GM18502 (cell line): ENCODE results near the gene VAPA.
"Not testable (repeated sequence)": the region's sequence is repeated elsewhere in the genome, so short reads cannot be mapped to it uniquely, and the experiment has no call there.

ENCODE experiments used
- ATAC-seq: cut with Tn5 transposase; IDR thresholded peaks from one replicate; pipeline ENCODE4 v1.9.1; 2021; ENCODE audit warnings: mild to moderate bottlenecking; ENCODE audit not compliant: unreplicated experiment, poor library complexity

VAPA gene

DNA sequence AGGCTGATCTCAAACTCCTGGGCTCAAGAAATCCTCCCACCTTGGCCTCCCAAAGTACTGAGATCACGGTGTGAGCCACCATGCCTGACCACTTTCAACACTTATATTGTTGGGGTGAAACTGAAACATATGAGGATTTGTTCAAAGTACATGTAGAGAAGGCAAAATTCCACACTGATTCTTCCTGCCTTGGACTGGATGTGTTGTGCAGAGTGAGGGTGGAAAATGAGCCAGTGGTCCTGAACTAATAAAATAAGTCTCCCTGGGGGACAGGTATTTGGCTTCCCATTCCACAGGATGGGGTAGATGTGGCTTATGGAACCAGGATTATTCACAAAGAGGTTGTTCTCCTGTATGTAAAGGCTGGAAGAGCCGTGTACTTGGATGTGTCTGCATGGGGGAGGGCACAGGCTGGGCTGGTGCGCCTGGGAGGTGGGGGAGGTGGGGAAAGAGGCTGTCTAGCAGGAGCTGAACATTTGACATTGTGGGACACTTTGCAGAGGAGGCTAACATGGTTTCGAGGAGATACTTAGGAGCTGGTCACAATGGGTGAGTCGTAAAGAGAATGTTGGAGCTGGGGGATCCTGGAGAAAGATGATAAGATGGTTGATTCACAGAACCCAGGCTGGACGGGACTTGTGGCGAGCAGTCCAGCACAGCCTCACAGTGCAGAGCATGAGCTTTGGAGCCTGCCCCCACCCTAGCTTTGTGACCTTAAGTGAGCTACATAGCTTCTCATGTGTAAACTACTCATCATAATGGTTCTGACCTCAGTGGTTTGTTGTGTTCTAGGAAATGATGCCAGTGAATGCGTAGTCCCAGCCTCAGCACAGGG lies 28.4 kb upstream of the VAPA start, which contains the start of gene TXNDC2:
Gene TXNDC2, plus strand, starts transcription at position 804 of the 835 bp plus-strand sequence. CDS start 708 bp downstream, outside the sequence.
- no peak for ATAC-seq

DNA sequence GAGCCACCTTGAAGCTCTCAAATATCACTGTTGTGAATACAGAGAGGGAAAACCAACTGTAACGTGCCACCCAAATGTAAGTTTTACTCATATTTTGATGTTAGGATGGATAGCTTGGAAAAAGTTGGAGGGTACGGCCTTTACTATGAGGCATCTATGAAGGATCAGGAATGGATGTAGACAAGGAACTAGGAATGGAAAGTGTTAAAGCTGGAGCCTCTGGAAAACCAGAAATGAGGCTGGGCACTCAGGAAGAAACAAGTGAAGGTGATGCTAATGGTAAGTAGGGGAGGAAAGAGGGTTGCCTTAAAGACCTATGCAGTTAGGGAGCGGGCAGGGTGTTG lies 27.8 kb upstream of the VAPA start:
- ATAC-seq, result no peak

DNA sequence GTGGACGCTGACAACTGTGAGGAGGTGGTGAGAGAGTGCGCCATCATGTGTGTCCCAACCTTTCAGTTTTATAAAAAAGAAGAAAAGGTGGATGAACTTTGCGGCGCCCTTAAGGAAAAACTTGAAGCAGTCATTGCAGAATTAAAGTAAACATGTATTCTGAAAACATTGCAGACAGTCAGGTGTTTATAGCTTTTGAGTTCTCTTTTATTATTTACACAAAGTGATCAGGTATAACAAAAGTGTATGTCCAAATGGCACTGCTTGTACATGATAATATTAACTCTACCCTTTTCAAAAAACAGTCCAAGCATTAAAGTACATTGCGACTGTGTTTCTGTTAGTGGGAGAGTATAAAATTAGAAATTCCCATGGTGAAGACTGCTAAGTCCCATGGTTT lies 25.8 kb upstream of the VAPA start:
- no peak for ATAC-seq

GRCh38 chr18:9890196-9890595 lies 23.6 kb upstream of the VAPA start:
- ATAC-seq, result no peak

GRCh38 chr18:9890957-9891356 lies 22.9 kb upstream of the VAPA start:
- no peak for ATAC-seq

DNA sequence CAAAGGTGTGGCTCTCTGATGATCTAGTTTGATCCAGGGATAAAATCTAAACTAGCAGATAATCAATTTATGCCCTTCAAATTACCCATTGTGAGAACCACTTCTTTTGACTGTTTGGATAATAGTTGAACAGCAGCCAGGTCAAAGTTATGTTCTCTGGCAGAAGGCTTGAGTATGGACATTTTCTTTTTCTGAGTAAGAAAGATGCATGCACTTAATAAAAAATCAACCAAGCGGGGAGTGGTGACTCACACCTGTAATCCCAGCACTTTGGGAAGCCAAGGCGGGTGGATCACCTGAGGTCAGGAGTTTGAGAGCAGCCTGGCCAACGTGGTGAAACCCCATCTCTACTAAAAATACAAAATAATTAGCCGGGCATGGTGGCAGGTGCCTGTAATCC lies 22.3 kb upstream of the VAPA start:
- ATAC-seq, result not testable (repeated sequence)

DNA sequence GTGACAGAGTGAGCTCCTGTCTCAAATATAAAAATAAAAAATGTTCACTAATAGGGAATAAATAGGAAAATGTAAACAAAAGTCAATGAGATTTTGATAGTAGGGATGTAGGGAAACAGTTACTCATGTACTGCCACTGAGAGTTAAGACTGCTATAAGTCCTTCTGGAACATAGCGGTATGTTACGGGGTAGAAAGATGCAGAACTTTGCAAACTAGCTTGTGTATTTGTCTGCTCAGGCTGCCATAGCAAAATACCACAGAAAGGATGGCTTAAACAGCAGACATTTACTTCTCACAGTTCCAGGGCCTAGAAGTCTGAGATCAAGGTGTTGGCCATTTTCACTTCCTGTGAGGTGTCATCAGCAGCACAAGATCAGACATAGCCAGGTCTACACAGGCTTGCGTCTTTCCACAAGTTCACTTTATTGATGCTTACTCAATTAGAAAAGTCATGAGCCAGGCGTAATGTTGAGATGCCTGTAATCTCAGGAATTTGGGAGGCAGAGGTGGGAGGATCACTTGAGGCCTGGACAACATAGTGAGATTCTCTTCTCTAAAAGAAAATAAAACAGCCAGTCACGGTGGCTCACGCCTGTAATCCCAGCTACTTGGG lies 19.3 kb upstream of the VAPA start:
- ATAC-seq, result no peak

DNA sequence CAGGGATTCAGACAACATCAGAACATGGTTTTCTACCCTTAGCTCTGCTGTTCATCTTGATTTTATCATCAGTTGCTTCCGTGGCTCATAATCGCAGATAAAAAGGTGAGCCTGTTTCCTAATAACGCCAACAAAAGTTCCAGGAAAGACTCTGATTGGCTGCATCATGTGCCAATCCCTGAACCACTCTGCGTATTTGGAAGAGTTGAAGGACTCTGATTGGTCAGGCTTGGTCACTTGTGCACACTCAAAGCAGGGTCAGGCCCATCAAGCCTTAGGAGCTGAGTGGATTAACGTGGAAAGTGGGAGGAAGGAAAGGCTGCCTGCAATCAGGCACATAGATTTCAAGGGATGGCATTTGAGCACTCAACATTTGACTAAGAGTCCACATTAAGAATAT lies 16.7 kb upstream of the VAPA start:
- no peak for ATAC-seq

- not testable (repeated sequence) for ATAC-seq
These were observed 16.0 kb upstream of the VAPA start for GRCh38 chr18:9897787-9898291.

GRCh38 chr18:9898792-9899549 lies 14.8 kb upstream of the VAPA start:
- ATAC-seq, result peak; percentile 56

GRCh38 chr18:9899550-9899930 lies 14.3 kb upstream of the VAPA start:
- not testable (repeated sequence) for ATAC-seq

DNA sequence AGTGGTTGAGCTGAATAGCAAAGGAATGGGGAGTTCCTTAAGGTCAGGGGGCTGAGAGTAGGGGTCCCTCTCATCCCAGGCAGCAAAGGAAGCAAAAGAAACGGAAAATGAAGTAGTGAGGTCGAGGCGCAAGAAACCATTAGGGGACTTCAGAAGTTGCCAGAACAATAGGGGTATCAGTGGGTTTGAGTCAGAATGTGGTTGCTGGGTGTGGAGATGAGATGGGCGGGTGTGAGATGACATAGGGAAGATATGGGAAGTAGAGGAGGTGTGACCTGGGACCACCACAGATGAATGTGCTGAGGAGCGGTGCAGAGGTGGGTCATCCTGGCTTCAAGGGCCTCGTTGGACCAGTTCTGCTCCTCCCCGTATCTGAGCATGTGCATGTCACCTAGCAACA lies 13.1 kb upstream of the VAPA start:
- ATAC-seq, result no peak

DNA sequence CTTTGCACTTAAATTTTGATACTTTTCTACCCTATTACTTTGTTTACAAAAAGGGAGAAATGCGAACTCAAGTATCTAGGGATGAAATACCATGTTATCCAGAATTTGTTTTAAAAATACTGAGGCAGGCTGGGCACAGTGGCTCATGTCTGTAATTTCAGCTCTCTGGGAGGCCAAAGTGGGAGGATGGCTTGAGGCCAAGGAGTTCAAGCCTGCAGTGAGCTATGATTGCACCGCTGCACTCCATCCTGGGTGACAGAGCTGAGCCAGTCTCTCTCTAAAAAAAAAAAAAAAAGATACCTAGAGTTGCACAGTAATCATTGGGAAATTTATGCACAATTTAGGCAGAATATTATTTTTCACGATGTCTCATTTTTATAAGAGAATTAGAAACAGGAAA lies 12.4 kb upstream of the VAPA start:
- no peak for ATAC-seq

DNA sequence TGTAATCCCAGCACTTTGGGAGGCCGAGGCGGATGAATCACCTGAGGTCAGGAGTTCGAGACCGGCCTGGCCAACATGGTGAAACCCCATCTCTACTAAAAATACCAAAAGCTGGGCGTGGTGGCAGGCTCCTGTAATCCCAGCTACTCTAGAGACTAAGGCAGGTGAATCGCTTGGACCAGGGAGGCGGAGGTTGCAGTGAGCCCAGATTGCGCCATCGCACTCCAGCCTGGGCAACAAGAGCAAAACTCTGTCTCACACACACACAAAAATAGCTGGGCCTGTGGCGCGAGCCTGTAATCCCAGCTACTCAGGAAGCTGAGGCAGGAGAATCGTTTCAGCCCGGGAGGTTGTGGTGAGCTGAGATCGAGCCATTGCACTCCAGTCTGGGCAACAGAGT lies 11.6 kb upstream of the VAPA start:
- not testable (repeated sequence) for ATAC-seq

DNA sequence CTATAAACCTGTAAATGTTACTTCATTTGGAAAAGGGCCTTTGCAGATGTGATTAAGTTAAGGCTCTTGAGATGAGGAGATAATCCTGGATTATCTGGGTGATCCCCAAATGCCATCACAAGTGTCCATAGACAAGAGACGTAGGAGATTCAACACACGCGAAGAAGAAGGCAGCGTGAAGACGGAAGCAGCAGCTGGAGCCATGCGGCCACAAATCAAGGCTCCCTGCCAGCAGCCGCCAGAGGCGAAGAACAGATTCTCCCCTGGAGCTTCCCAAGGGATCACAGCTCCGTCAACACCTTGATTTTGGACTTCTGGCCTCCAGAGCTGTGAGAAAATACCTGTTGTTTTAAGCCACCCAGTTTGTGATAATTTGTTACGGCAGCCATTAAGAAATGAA lies 11.0 kb upstream of the VAPA start:
- ATAC-seq, result no peak

DNA sequence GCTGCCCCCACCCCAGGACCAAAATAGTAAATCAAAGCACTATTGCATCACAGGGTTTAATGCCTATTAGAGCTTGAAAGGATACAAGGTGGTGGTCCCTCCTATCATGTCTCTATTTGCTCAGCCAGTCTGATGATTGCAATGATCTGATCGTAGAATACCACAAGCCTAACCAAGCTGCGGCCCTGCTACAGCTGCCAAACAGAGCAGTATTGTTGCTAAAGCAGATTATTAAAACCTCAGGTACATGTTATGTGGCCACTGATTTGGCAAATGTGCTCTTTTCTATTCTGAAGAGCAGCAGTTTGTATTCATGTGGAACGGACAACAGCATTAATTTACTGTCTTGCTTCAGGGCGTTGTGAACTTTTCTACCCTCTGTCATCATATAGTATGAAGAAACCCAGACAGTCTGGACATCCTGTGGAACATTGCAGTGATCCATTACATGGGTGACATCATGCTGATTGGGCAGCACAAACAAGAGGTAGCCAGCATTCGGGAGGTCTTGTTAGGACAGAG lies 8.4 kb upstream of the VAPA start:
- no peak for ATAC-seq

- no peak for ATAC-seq
These were observed 7.3 kb upstream of the VAPA start for GRCh38 chr18:9906481-9906880.

GRCh38 chr18:9907867-9908266 lies 5.9 kb upstream of the VAPA start:
- ATAC-seq, result no peak

DNA sequence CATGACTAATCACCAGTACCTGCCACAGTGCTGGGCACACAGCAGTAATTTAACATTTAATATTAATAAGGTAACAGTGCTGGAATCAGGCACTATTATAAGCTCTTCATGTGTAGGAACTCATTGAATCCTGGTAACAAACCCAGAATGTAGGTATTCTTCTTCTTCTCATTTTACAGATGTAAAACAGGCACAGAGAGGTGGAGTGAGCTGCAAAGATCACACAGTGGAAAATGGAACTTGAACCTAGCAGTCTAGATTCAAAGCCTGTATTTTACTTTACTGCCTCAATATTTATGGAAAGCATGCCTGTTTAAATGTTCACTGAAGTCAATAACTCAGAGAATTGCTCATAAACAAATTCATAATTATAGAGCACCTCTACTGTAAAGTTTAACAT lies 3.7 kb upstream of the VAPA start:
- no peak for ATAC-seq

- no peak for ATAC-seq
These were observed 3.2 kb upstream of the VAPA start for GRCh38 chr18:9910661-9911060.

- no peak for ATAC-seq
These were observed 2.6 kb upstream of the VAPA start for GRCh38 chr18:9911226-9911625.
